GM18907 (cell line): ENCODE results near the gene AP1B1.
"Not testable (repeated sequence)": the region's sequence is repeated elsewhere in the genome, so short reads cannot be mapped to it uniquely, and the experiment has no call there.

Experiments used
- ATAC-seq: cut with Tn5 transposase; IDR thresholded peaks from one replicate; pipeline ENCODE4 v1.9.1; 2021; ENCODE audit warnings: mild to moderate bottlenecking, moderate library complexity; ENCODE audit not compliant: unreplicated experiment

Gene AP1B1

DNA sequence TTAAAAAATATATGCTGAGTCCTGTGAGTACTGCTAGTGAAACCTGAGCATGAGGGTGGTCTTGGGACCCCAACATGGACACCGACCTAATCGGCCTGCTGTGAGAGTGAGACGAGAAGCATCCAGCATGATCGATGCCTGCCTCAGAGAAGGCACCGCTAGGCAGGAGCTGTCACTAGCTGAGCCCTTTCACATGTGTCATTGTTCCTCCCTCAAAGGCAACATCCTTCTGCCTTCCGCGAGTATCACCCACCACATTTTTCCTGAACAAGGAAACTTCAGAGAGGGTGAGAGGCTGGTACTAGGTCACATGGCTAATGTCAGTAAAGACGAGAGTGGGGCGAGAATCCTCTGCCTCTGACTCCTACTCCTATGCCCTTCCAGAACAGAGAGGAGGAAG is 35.6 kb downstream of the AP1B1 start:
- no peak for ATAC-seq

- no peak for ATAC-seq
Observed at GRCh38 chr22:29351891-29352290, 36.5 kb downstream of the AP1B1 start.

DNA sequence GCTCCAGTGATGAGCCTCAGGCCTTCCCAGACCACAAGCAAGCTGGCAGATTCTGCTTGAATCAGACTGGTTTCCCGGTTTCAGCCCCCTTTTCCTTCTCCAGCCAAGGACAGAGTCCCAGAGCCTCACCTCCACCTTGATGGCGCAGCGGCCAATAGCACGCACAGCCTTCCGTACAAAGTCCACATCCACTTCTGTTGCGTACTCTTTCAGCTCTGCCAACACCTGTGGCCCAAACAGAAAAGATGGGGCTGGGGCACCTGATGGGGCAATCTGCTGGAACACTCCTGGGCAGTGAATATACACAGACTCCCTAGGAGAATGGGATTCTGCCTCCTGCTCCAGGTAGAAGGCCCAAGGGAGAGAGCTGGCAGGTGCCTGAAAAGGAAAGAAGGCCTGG is 37.3 kb downstream of the AP1B1 start:
- no peak for ATAC-seq

- no peak for ATAC-seq
Observed at GRCh38 chr22:29348956-29349355, 39.4 kb downstream of the AP1B1 start.

DNA sequence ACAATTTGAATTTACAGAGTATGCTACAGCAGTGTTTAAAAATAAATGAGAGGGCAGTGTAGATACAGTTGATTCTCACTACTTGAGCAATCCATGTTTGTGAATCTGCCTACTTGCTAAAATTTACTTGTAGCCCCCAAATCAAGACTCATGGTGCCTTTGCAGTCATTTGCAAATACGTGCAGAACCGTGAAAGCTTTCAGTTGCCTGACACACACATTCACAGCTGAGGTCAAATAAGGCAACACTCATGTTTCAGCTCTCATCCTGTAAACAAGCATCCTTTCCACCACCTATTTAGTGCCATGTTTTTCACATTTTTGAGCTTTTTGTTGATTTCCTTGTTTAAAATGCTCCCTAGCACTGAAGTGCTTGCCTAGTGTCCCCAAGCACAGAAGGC is 40.3 kb downstream of the AP1B1 start:
- ATAC-seq, result no peak

DNA sequence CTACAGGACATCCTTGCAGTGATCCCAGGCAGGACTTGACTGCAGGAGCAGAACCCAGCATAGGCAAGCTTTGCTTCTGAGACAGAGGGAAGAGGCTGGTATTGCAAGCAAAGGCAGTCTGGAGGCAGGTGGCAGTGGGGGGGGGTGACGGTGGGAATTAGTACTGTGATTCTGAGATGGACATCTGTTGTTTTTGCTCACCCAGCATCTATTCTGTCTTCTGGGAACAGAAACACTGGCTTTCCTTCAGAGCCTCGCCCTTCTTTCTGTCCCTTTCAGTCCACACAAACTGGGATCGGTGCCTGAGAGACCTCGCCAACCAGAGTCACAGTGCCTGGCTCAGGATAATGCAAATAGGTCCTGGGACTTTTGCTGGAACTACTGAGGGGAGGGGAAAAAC is 41.7 kb downstream of the AP1B1 start:
- no peak for ATAC-seq

- ATAC-seq, result no peak
Observed at GRCh38 chr22:29345932-29346331, 42.4 kb downstream of the AP1B1 start.

DNA sequence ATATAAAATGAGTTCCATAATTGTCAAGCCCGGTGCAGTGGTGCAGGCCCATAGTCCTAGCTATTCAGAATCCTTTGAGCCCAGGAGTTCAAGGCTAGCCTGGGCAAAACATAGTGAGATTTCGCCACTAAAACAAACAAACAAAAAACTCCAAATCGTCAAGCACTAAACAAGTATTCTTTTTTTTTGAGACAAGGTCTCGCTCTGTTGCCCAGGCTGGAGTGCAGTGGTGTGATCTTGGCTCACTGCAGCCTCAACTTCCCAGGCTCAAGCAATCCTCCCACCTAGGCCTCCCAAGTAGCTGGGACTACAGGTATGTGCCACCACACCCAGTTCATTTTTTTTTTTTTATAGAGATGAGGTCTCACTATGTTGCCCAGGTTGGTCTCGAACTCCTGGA is 43.5 kb downstream of the AP1B1 start:
- not testable (repeated sequence) for ATAC-seq

DNA sequence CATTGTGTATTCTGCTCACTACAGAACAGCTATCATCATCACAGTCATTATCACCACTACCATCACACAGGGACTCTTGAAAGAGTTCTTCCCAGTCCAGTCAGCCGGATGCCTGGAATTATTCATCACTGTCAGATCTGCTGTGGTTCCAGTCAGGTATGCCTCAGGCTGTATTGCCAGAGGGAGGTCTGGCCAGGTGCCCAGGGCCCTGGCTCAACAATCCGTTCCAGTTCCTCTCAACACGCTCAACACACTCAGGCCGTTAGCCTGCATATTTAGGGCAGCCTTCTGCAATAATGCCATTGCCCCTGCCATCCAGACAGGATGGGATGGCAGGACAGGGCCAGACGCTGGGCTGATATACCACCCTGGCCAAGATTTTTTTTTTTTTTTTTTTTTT is 44.2 kb downstream of the AP1B1 start:
- ATAC-seq, result no peak

DNA sequence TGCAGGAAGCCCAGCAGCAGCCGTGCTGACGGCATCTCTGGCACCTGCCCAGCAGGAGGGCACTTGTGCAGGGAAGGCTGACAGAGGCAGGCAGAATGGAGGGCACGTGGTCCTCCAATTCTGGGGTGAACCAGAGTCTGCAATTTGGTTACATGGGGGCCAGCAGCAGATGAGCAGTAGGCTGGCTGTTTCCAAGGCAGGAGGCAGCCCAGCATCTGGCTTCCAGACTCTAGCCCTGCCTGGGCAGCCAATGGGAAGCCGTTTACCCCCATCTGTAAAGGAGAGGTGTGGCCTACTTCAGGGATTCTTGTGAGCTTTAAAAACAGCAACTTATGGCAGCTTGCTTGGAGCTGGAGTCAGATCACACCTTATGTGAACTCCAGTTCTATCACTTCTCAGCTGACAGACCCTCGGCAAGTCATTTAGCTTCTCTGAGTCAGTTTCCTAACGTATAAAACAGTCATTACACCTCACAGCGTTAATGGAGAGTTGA is 45.0 kb downstream of the AP1B1 start:
- no peak for ATAC-seq

DNA sequence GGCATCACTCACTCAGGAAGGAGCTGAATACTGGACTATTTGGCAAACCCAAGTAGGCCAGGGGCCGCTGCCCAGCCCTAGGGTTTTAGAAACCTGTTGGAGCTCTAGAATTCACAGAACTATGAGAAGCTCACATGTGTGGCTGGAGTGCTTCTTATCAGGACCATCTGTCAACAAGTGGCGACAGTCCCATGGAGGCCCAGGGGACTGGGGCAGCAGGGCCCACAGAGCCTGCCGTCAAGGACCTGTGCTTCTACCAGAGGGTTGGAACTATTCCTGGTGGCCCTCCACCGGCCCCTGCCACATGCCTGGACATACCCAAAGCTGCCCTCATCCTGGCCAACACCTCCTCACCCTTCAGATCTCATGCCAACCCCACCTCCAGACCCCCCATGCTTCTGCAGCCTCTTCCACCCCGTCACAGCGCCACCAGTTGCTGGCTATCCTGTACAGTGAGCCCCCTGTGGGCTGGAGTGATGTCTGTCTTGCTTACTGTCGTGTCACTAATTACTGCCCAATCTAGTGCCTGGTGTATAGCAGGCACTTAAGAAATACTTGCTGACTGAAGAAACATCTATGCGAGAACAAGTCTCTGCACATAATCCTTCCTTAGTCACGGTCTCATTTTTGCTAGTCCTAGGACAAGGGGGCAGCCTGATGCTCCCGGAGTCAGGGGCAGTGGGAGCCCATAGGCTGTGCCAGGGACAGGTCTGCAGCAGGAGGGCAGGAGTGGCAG is 45.6 kb downstream of the AP1B1 start:
- ATAC-seq, result no peak

GRCh38 chr22:29342177-29342576 is 46.2 kb downstream of the AP1B1 start:
- ATAC-seq, result no peak

DNA sequence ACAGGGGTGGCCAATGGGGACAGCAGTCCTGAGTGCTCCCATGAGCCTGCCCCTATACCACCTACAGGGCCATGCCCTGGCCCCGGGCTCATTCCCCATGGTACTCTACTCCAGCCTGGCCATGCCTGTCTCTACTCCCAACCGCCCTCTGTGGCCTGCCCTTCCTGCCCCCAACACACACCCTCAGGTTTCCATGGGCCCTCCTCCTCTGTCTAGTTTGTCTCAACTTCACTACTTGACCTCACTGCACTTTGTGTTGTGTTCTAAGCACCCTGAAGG is 46.6 kb downstream of the AP1B1 start:
- ATAC-seq, result no peak

- no peak for ATAC-seq
Observed at GRCh38 chr22:29341056-29341848, 47.1 kb downstream of the AP1B1 start.

- ATAC-seq, result no peak
Observed at GRCh38 chr22:29340566-29340965, 47.8 kb downstream of the AP1B1 start.

GRCh38 chr22:29339381-29340235 is 48.8 kb downstream of the AP1B1 start:
- no peak for ATAC-seq

- no peak for ATAC-seq
Observed at GRCh38 chr22:29338398-29338797, 50.0 kb downstream of the AP1B1 start.

DNA sequence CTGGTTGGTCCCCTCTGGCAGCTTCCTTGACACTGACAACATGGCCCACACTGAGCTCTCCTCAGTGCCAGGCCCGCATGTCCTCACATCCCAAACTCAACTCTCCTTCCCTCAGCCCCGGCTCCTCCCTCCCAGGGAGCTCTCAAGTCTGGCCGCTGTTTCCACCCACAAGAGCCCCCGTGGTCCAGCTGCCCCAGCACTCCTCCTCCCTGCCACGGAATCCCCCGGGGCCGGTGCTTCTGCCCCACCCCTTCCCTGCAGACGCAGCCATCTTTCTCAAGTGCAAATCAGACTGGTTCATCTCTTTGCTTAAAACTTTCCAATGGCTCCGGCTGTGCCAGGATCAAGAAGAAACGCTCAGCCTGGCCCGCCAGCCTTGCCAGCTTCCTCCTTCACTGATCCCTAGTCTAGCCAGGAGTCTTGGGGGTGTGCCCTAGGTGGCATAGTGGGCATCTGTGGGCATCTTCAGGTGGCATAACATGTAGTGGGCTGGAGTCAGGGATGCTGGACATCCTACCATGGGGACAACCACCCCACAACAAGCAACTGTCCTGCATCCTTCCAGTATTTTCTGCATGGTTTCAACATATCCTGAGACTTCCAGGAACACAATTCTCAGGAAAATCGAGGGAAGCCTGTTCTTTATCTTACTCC is 50.6 kb downstream of the AP1B1 start:
- no peak for ATAC-seq

DNA sequence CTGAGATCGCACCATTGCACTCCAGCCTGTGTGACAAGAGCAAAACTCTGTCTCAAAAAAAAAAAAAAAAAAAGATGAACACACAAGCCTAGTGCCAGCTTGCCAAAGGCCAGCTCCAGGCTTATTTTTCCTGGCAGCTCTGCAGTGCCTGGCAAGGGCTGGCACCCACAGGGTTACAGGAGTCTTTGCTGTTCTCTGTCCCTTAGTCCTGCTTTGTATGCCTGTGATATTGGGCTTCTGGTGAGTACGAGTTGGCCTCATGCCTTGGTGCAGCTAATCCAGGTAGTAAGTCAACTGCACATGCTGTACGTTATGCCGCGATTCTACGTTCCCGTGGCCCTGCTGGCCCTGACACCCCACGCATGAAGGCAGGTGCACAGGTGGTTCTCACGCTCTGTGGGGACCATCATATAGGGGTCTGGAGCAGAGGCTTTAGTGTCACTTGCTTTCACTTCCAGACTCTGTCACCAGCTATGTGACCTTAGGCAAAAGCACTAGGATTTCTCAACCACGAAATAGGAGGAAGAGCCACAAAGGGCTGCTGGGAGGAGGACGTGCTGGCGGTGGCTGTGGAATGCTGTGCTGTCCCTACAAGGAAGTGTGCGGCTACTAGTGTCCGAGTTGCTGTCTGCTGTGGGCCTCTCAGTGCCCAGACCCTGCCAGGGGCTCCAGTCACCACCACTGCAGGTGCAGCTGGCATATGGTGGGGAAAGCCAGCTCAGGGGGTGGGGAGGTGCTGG is 51.4 kb downstream of the AP1B1 start:
- no peak for ATAC-seq

DNA sequence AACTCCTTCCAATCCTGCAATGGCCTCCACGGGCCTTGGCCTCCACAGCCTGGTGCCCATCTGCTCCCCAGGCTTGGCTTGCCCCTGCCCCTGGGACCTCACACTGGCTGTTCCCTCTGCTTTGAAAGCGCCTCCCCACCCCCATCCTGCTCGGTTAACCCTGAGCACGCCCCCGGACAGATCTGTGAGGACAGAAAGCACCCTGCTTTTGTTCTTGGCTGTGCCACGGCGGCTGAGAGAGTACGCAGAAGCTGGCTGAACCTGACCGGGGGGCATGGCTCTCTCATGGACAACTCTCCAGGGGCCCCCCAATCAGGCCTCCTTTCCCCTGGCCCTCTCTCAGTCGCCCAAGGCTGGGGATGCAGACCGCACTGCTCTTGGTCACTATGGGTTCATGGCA is 52.7 kb downstream of the AP1B1 start:
- ATAC-seq, result no peak
